Parathyroid adenoma (tissue), 2 donors: ENCODE data around the gene BAZ1B.

Experiments
- H2AFZ ChIP-seq: fragments of 300-600 bp; sonication (generic); one replicate; pipeline ENCODE4 v1.7.0; 2017; ENCODE audit warnings: antibody characterized with exemption, mild to moderate bottlenecking
- H3K27ac ChIP-seq: fragments of 300-600 bp; sonication (generic); one replicate; pipeline ENCODE4 v1.7.0; 2017
- H3K27me3 ChIP-seq: fragments of 300-600 bp; sonication (generic); one replicate; pipeline ENCODE4 v1.7.0; 2017; ENCODE audit warnings: low read length; ENCODE audit not compliant: control insufficient read depth, insufficient read depth
- H3K36me3 ChIP-seq: fragments of 300-600 bp; sonication (generic); one replicate; pipeline ENCODE4 v1.7.0; 2017; ENCODE audit warnings: low read length; ENCODE audit not compliant: control insufficient read depth, insufficient read depth
- H3K4me1 ChIP-seq: fragments of 300-600 bp; sonication (generic); one replicate; pipeline ENCODE4 v1.7.0; 2017; ENCODE audit warnings: control low read depth
- H3K4me2 ChIP-seq: fragments of 300-600 bp; sonication (generic); one replicate; pipeline ENCODE4 v1.7.0; 2017; ENCODE audit warnings: low read length
- H3K4me3 ChIP-seq: fragments of 300-600 bp; sonication (generic); one replicate; pipeline ENCODE4 v1.7.0; 2017; ENCODE audit warnings: low read depth, low read length
- H3K79me2 ChIP-seq: fragments of 300-600 bp; sonication (generic); one replicate; pipeline ENCODE4 v1.7.0; 2017; ENCODE audit warnings: control low read depth
- H3K9ac ChIP-seq: fragments of 300-600 bp; sonication (generic); one replicate; pipeline ENCODE4 v1.7.0; 2017; ENCODE audit warnings: mild to moderate bottlenecking
- H3K9me3 ChIP-seq: fragments of 300-600 bp; sonication (generic); one replicate; pipeline ENCODE4 v1.7.0; 2017; ENCODE audit warnings: low read length; ENCODE audit not compliant: control insufficient read depth
- TF ChIP-seq, protein P1 (sequence below): fragments of 300-600 bp; sonication (generic); IDR thresholded peaks from one replicate; pipeline ENCODE4 v1.7.0; 2017; ENCODE audit warnings: antibody characterized with exemption, mild to moderate bottlenecking
- donor health status: primary hyperparathyroidism.

BAZ1B gene

DNA sequence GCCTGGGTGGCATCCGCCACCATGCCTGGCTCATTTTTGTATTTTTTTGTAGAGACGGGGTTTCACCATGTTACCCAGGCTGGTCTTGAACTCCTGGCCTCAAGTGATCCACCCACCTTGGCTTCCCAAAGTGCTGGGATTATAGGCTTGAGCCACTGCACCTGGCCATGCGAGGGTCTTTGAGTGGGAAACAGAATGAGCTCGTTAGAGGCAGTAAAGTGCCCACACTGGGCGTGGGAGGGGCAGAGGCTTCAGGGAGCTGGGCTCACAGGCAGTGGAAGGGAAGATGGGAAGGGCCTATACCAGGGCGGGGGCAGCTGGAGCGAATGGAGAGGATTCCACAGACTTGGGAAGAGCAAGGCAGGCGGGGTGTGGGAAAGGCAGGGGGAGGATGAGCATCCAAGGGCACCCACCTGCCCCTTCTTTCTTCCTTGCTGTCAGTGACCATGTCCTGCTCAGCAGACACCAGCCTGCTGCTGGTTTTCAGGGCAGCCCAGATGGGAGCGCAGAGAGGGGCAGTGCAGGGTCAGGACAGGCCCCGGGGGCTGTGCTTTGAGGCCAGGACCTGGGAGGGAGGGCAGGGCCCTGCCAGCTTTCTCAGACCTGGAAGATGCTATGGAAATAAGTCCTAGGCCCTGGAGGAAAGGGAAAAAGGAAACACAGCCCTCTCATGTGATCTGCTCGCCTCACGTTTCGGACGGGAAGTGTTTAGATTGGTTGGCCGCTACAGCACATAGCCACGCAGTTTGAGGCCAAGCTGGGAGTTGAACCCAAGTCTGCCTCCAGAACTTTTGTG, 84.3 kb downstream of the BAZ1B start:
- Histone ChIP-seq H3K4me3 (no peak overlapping the region), H3K9me3 (no peaks in the 10 kb centered on the region), H3K27me3 (no peaks in the 10 kb centered on the region), H3K79me2 (no peaks in the 10 kb centered on the region), H2AFZ (no peak overlapping the region), H3K36me3 (no peaks in the 10 kb centered on the region), H3K4me2 (no peak overlapping the region), H3K27ac (no peak overlapping the region), H3K9ac (no peak overlapping the region), H3K4me1 (no peaks in the 10 kb centered on the region)
- TF ChIP-seq, protein P1, sequence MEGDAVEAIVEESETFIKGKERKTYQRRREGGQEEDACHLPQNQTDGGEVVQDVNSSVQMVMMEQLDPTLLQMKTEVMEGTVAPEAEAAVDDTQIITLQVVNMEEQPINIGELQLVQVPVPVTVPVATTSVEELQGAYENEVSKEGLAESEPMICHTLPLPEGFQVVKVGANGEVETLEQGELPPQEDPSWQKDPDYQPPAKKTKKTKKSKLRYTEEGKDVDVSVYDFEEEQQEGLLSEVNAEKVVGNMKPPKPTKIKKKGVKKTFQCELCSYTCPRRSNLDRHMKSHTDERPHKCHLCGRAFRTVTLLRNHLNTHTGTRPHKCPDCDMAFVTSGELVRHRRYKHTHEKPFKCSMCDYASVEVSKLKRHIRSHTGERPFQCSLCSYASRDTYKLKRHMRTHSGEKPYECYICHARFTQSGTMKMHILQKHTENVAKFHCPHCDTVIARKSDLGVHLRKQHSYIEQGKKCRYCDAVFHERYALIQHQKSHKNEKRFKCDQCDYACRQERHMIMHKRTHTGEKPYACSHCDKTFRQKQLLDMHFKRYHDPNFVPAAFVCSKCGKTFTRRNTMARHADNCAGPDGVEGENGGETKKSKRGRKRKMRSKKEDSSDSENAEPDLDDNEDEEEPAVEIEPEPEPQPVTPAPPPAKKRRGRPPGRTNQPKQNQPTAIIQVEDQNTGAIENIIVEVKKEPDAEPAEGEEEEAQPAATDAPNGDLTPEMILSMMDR = no peak

DNA sequence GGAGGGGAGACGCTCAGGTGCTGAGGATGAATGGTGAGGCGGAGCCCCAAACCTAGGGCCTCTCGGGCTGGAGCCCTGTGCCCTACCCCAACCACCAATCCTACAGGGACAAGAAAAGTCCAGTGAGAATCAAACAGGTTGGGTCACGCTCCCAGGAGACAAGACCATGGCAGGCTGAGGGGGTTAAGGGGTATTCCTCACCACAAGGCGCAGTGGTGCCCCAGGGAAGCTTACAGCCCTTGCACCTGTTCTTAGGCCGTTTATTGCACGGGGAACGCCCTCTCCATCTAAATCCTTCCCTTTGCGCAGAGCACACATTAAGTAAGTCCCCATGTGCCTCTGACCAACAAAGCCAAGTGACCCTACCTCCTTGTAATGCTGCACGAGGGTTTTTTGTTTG, 85.0 kb downstream of the BAZ1B start:
- Histone ChIP-seq H3K27me3 (no peaks in the 10 kb centered on the region), H3K4me2 (no peak overlapping the region), H3K79me2 (no peaks in the 10 kb centered on the region), H3K9ac (no peak overlapping the region), H3K9me3 (no peaks in the 10 kb centered on the region), H3K4me1 (no peaks in the 10 kb centered on the region), H3K36me3 (no peaks in the 10 kb centered on the region), H2AFZ (no peak overlapping the region), H3K4me3 (no peak overlapping the region), H3K27ac (no peak overlapping the region)
- TF ChIP-seq, protein P1 = no peak

DNA sequence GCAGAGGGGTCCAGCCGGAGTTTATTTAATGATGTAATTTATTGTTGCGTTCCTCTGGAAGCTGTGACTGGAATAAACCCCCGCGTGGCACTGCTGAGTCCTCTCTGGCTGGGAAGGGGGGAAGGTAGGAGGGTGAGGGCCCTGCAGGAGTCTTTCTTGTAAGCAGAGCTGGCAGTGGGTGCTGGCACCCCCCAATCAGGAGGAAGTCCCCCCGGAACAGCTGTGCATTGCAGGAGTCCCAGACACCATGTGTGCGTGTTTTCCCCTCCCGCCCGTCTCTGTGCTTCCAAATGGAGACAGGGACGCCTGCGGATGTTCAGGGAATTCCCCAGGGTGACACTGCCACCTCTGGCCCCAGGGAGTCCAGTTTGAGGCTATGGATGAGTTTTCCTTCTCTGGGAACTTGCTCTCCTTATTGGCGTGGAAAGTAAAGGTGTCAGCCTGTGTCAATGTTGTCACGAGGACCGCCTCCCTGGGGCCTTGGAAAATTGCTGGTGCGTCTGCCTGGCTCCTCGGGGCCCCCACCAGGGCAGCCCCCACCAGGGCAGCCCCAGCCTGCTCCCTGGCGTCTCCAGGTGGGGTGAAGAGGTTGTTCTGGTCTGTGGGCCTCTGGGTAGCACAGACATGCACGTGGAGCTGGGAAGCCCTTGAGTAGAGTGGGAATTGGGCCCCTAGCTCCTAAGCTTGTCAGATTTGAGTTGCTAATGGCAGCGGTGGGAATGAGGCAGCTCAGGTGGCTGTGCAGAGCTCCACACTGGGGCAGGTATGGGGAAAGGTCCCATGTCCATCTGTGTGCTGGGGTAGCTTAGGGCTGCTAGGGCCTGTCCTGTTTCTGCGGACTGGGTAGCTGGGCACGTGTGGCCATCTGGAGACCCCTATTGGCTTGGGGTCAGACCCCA, 85.8 kb downstream of the BAZ1B start:
- no peaks in the 10 kb centered on the region for H3K79me2 ChIP-seq
- H3K36me3 ChIP-seq = no peaks in the 10 kb centered on the region
- peak overlapping the region; percentile 34 for H2AFZ ChIP-seq
- H3K4me2 ChIP-seq = no peak overlapping the region
- no peaks in the 10 kb centered on the region for H3K27me3 ChIP-seq
- H3K4me1 ChIP-seq = no peaks in the 10 kb centered on the region
- H3K4me3 ChIP-seq = no peak overlapping the region
- no peak overlapping the region for H3K27ac ChIP-seq
- TF ChIP-seq, protein P1 = peak; percentile 17
- H3K9me3 ChIP-seq = no peaks in the 10 kb centered on the region
- H3K9ac ChIP-seq = no peak overlapping the region

DNA sequence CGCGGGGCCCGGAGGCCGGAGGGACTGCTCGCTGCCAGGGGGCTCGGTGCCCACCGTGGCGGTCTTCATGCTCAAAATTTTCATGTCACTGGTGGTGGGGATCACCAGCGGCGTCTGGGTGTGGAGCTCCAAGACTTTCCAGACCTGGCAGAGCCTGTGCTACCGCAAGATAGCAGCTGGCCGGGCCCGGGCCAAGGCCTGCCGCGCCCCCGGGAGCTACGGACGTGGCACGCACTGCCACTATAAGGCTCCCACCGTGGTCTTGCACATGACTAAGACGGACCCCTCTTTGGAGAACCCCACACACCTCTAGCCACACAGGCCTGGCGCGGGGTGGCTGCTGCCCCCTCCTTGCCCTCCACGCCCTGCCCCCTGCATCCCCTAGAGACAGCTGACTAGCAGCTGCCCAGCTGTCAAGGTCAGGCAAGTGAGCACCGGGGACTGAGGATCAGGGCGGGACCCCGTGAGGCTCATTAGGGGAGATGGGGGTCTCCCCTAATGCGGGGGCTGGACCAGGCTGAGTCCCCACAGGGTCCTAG, 86.6 kb downstream of the BAZ1B start:
- H3K79me2 ChIP-seq = no peaks in the 10 kb centered on the region
- TF ChIP-seq, protein P1 = no peak
- no peaks in the 10 kb centered on the region for H3K27me3 ChIP-seq
- H3K4me2 ChIP-seq = no peak overlapping the region
- H3K9ac ChIP-seq = no peak overlapping the region
- no peak overlapping the region for H3K27ac ChIP-seq
- no peaks in the 10 kb centered on the region for H3K36me3 ChIP-seq
- H3K4me3 ChIP-seq = no peak overlapping the region
- no peaks in the 10 kb centered on the region for H3K9me3 ChIP-seq
- no peak overlapping the region for H2AFZ ChIP-seq
- no peaks in the 10 kb centered on the region for H3K4me1 ChIP-seq
